ENCODE measurements around the gene IL17RD. TPM values are rescaled to one million over a fixed set of nuclear protein-coding genes. Genes with fewer than 3 reads are reported as not detected.

IL17RD gene
- total RNA-seq, 1 experiment from 2014 or later = 31.7 TPM

DNA sequence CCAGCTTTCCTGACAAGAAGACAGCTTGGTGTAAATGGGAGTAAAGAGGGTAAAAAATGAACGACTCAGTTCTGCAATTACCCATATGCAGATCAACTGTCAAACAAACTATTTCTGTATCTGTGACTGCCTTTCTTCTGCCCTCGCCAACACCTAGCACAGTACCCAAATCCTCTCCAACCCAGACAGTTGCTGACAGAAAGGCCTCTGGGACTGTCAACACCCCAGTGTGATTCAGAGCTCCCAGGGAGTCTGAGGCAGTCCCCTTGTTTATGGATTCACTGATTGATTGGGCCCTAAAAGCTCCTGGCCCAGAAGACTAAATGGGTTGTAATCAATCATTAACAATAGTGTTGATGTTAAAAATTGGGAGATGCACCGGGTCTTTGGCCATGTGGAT is 20.2 kb downstream of the IL17RD start:
- H3K23ac ChIP-seq (ENCODE audit: insufficient read length, low read depth, low read length) = no peak overlapping the region
- no peak overlapping the region for H3K27ac ChIP-seq (ENCODE audit: insufficient read length, low read depth, low read length)
- no peak overlapping the region for H3K4me3 Mint-ChIP-seq
- no CpG with 5 or more reads among the region's 3 CpGs for WGBS (ENCODE audit: extremely low coverage, insufficient read length, low lambda C conversion rate)
- H3K27me3 Mint-ChIP-seq (ENCODE audit: low read depth) = peaks cover 3% of the 10 kb centered on the region
- no peak overlapping the region for H2AK5ac ChIP-seq (ENCODE audit: insufficient read length, low read length)
- no peak overlapping the region for H3K18ac ChIP-seq (ENCODE audit: insufficient read length, low read depth, low read length)
- H4K8ac ChIP-seq (replicated peaks; ENCODE audit: insufficient read length, low read depth, low read length) = no peak overlapping the region
- H3K27ac Mint-ChIP-seq = no peak overlapping the region; a peak in 1 of 7 replicates
- no peak overlapping the region for H2BK5ac ChIP-seq (ENCODE audit: insufficient read length, low read length)
- no peak overlapping the region for H2BK12ac ChIP-seq (ENCODE audit: insufficient read length, low read depth, low read length)
- H3K79me2 ChIP-seq (ENCODE audit: insufficient read depth, low read length) = peaks cover 2% of the 10 kb centered on the region; the same call in 1 of the 2 replicates
- no peak overlapping the region for H2BK120ac ChIP-seq (ENCODE audit: low read depth, low read length, poor library complexity, severe bottlenecking)
- TF ChIP-seq, protein P1, sequence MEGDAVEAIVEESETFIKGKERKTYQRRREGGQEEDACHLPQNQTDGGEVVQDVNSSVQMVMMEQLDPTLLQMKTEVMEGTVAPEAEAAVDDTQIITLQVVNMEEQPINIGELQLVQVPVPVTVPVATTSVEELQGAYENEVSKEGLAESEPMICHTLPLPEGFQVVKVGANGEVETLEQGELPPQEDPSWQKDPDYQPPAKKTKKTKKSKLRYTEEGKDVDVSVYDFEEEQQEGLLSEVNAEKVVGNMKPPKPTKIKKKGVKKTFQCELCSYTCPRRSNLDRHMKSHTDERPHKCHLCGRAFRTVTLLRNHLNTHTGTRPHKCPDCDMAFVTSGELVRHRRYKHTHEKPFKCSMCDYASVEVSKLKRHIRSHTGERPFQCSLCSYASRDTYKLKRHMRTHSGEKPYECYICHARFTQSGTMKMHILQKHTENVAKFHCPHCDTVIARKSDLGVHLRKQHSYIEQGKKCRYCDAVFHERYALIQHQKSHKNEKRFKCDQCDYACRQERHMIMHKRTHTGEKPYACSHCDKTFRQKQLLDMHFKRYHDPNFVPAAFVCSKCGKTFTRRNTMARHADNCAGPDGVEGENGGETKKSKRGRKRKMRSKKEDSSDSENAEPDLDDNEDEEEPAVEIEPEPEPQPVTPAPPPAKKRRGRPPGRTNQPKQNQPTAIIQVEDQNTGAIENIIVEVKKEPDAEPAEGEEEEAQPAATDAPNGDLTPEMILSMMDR (conservative IDR thresholded peaks at IDR 0.05) = no peak
- no peak overlapping the region for H3K9ac ChIP-seq (ENCODE audit: extremely low read depth, insufficient read length, low read length)
- no peaks in the 10 kb centered on the region for H3K23me2 ChIP-seq (ENCODE audit: insufficient read length, low read depth, low read length, poor library complexity, severe bottlenecking)
- no peak overlapping the region for H2AFZ ChIP-seq (ENCODE audit: low read length)
- peaks cover 6% of the 10 kb centered on the region; the same call in 1 of the 2 replicates for H3K4me1 ChIP-seq (ENCODE audit: insufficient read depth, low read length)
- H2BK15ac ChIP-seq (ENCODE audit: low read depth, low read length) = no peak overlapping the region
- H3T11ph ChIP-seq (ENCODE audit: low read length) = no peak overlapping the region
- H3K4me2 ChIP-seq (ENCODE audit: insufficient read depth, insufficient read length, low read length) = no peak overlapping the region
- H3K9me3 Mint-ChIP-seq = no peaks in the 10 kb centered on the region
- no peak for DNase-seq
- no peak overlapping the region for H3K14ac ChIP-seq (ENCODE audit: insufficient read depth, low read length)
- no peaks in the 10 kb centered on the region for H3K79me1 ChIP-seq (ENCODE audit: insufficient read depth, low read depth, low read length, poor library complexity, severe bottlenecking)
- no peaks in the 10 kb centered on the region for H3K9me3 ChIP-seq (ENCODE audit: control insufficient read depth, low read depth, low read length)
- peaks cover 24 to 25% of the 10 kb centered on the region in 2 experiments for H3K4me1 Mint-ChIP-seq
- H3K36me3 Mint-ChIP-seq (ENCODE audit: insufficient read depth in 1 of 3, low read depth in 3 of 3) = peaks cover 4 to 8% (median 8%) of the 10 kb centered on the region in 3 experiments; a peak in 5 of 7 replicates
- H4K20me1 ChIP-seq (ENCODE audit: control insufficient read depth, insufficient read depth, insufficient read length) = no peaks in the 10 kb centered on the region
- H3K56ac ChIP-seq (ENCODE audit: insufficient read length, low read depth, low read length) = no peak overlapping the region
- H2BK20ac ChIP-seq (ENCODE audit: low read depth, low read length, poor library complexity, severe bottlenecking) = no peak overlapping the region
- no peak overlapping the region for H4K5ac ChIP-seq (ENCODE audit: insufficient read length, low read depth, low read length)
- H3K4ac ChIP-seq (ENCODE audit: low read depth, low read length) = no peak overlapping the region
- no peaks in the 10 kb centered on the region for H3K27me3 ChIP-seq (ENCODE audit: insufficient read depth, low read length)
- H4K91ac ChIP-seq (ENCODE audit: insufficient read length, low read depth, low read length) = no peak overlapping the region
